Brain microvascular endothelial cell (primary cell): ENCODE measurements around the gene PCA3.

Experiments used
- DNase-seq: peaks from one replicate; pipeline ENCODE4 v3.0.0-alpha.2; 2020
- H3K27ac ChIP-seq: fragments of 250-450 bp; sonication (Bioruptor Pico); 2 replicates; pipeline ENCODE4 v1.5.1; 2020; ENCODE audit warnings: mild to moderate bottlenecking, moderate library complexity
- H3K27me3 ChIP-seq: fragments of 250-450 bp; sonication (Bioruptor Pico); replicated peaks from 2 replicates; pipeline ENCODE4 v1.5.1; 2020; ENCODE audit warnings: mild to moderate bottlenecking
- H3K36me3 ChIP-seq: fragments of 250-450 bp; sonication (Bioruptor Pico); replicated peaks from 2 replicates; pipeline ENCODE4 v1.5.1; 2020; ENCODE audit warnings: mild to moderate bottlenecking
- H3K4me3 ChIP-seq: 2 replicates; pipeline ENCODE4 v1.5.1; 2011; ENCODE audit warnings: low read depth, mild to moderate bottlenecking, control low read depth, low read length, moderate library complexity
- in situ Hi-C: cut with HindIII; loops from 2 replicates; pipeline ENCODE4 v1.10.0; 2017; ENCODE audit warnings: low sequenced_read_pairs, low pct_ligation_motif_present
- TF ChIP-seq, protein P1 (sequence below): IDR thresholded peaks from 2 replicates; pipeline ENCODE4 v1.5.1; 2011; ENCODE audit warnings: low read depth, mild to moderate bottlenecking, moderate library complexity, low read length, control low read depth, inconsistent platforms; ENCODE audit errors: missing control alignments

Gene PCA3

DNA sequence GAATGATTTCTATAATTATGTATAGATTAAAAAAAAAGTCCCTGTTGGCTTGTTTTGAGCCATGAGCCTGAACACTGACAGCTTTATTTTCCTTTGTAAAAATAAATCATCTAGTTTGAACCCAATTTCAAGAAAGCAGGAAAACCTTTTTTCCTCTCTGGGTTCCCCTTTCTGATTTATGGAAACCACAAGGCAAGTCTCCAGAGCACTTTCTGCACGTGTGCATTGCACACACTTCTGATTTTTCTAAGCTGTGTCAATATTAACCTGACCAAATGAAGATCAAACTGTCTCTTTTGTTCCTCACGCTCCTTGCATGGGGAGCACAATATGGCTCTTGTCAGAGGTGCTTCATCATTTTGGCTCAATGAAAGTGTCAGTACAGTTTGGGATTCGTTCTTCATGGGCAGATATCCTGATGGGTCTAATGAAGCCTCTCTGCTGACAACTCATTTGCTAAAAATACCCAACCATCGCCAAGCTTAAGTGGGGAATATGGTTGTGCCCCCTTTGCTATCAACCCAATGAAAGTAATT, 39.2 kb upstream of the PCA3 start:
- no peaks in the 10 kb centered on the region for H3K27me3 ChIP-seq
- no peak for DNase-seq
- TF ChIP-seq, protein P1, sequence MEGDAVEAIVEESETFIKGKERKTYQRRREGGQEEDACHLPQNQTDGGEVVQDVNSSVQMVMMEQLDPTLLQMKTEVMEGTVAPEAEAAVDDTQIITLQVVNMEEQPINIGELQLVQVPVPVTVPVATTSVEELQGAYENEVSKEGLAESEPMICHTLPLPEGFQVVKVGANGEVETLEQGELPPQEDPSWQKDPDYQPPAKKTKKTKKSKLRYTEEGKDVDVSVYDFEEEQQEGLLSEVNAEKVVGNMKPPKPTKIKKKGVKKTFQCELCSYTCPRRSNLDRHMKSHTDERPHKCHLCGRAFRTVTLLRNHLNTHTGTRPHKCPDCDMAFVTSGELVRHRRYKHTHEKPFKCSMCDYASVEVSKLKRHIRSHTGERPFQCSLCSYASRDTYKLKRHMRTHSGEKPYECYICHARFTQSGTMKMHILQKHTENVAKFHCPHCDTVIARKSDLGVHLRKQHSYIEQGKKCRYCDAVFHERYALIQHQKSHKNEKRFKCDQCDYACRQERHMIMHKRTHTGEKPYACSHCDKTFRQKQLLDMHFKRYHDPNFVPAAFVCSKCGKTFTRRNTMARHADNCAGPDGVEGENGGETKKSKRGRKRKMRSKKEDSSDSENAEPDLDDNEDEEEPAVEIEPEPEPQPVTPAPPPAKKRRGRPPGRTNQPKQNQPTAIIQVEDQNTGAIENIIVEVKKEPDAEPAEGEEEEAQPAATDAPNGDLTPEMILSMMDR = no peak
- no peak overlapping the region for H3K27ac ChIP-seq
- no peak overlapping the region for H3K4me3 ChIP-seq
- in situ Hi-C loops = no loop called here
- no peaks in the 10 kb centered on the region for H3K36me3 ChIP-seq

DNA sequence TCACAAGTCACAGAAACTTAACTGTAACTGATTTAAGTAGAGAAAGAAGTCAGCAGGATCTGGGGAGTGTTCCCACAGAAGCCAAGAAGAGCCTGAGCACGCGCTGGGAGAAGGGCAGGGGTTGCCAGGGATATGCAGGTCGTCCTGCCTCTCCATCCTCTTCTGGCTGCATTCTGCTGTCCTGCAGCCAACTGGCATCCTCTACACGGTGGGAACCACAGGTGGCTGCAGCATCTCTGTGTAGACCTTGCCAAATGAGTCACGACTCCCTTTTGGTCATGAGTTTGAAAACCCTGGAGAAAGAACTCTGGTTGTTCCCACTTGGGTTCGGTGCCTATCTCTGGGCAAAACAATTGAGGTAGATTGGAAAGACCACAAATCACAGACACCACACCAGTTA, 38.4 kb upstream of the PCA3 start:
- Histone ChIP-seq H3K27me3 (no peaks in the 10 kb centered on the region), H3K4me3 (no peak overlapping the region), H3K27ac (no peak overlapping the region), H3K36me3 (no peaks in the 10 kb centered on the region)
- no peak for DNase-seq
- in situ Hi-C loops = no loop called here
- TF ChIP-seq, protein P1 = no peak

DNA sequence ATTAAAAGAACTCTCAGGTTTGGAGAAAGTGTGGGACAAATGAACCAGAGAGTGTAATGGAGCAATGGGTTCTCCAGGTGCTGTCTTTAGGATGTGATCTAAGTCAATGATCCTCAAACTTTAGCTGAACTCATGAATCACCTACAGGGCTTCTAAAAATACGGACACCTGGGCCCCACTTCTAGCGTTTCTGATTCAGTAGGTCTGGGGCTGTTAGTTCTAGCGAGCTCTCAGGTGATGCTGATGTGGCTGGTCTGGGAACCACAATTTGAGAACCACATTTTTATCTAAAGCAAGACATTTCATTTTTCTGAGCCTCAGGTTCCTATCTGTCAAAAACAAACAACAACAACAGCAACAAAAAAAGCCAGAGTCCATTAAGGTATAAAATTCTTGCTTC, 35.1 kb upstream of the PCA3 start:
- DNase-seq = no peak
- H3K27me3 ChIP-seq = no peaks in the 10 kb centered on the region
- in situ Hi-C loops = no loop called here
- H3K36me3 ChIP-seq = no peaks in the 10 kb centered on the region
- H3K4me3 ChIP-seq = no peak overlapping the region
- TF ChIP-seq, protein P1 = no peak
- H3K27ac ChIP-seq = no peak overlapping the region

DNA sequence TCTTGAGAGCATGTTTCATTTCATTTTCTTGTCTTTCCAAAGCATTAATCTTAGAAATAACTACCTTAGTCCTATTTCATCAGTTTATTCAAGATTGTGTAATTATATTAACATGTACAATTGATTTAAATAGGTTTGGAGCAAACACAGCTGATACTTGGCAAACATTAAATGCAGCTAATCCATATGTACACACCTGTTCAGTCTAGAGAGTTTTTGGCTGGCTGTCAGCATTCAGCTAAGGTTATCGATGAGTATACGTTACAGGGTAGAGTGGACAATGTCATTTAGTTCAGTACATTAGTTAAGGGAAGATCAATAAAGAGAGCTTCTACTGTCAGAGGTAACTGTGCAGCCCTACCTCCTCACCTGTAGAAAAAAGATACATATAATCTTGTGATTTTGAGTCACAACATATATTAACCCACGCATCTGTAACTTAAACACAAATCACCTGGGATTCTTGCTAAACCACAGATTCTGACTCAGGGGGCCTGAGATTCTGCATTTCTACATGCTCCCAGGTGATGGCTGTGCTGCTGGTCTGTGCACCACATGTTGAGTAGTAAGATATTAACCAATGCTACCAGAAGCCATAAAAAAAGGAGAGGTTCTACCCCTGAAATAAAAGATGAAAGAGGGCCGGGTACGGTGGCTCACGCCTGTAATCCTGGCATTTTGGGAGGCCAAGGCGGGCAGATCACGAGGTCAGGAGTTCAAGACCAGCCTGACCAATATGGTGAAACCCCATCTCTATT, 34.1 kb upstream of the PCA3 start:
- DNase-seq = no peak
- in situ Hi-C loops = no loop called here
- TF ChIP-seq, protein P1 = no peak
- Histone ChIP-seq H3K27ac (no peak overlapping the region), H3K36me3 (no peaks in the 10 kb centered on the region), H3K4me3 (no peak overlapping the region), H3K27me3 (no peaks in the 10 kb centered on the region)

DNA sequence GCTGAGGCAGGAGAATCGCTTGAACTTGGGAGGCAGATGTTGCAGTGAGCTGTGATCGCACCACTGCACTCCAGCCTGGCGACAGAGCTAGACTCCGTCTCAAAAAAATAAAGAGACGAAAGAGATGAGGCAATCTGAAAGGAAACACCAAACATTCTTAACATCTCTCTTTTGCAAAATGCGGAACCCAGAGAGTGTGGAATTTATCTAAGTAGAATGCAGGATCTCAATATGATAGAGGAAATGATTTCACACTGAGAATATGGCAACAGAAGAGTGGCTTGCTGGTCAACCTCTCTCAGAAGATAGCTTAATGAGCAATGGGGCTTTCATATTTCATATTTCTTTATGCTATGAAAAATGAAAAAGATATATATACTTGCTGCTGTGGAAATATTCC, 33.4 kb upstream of the PCA3 start:
- no peak for DNase-seq
- Histone ChIP-seq H3K27me3 (no peaks in the 10 kb centered on the region), H3K27ac (no peak overlapping the region), H3K4me3 (no peak overlapping the region), H3K36me3 (no peaks in the 10 kb centered on the region)
- TF ChIP-seq, protein P1 = no peak
- in situ Hi-C loops = no loop called here
